CMK (cell line): ENCODE results near the gene OR5L2.
"Not testable (repeated sequence)": the region's sequence is repeated elsewhere in the genome, so short reads cannot be mapped to it uniquely, and the experiment has no call there.

ENCODE experiments used
- DNase-seq: peaks from one replicate; pipeline ENCODE4 v3.0.0-alpha.2; 2010; ENCODE audit warnings: low read depth

OR5L2 gene

DNA sequence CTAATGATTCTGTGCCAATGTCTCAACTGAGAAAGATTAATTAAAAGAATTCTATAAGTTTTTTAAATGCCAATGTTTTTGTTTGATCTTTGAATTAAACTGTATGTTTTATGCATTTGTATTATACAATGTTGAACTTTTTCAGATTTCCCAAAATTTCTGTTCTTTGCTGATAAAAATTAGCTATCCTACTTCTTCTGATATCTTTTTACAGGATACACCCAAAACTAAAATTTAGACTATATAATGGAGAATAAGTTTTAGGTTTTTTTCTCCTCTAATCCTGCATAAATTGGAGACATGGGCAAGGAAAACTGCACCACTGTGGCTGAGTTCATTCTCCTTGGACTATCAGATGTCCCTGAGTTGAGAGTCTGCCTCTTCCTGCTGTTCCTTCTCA, at the start of gene OR5L2:
Gene OR5L2, plus strand, starts transcription at position 301 of the 400 bp plus-strand sequence. Its CDS starts 0 bp downstream, at position 301.
- no peak for DNase-seq

- no peak for DNase-seq
Observed at GRCh38 chr11:55791606-55792005, 35.4 kb upstream of the OR5L2 start.

GRCh38 chr11:55793321-55793720, 33.7 kb upstream of the OR5L2 start:
- no peak for DNase-seq

DNA sequence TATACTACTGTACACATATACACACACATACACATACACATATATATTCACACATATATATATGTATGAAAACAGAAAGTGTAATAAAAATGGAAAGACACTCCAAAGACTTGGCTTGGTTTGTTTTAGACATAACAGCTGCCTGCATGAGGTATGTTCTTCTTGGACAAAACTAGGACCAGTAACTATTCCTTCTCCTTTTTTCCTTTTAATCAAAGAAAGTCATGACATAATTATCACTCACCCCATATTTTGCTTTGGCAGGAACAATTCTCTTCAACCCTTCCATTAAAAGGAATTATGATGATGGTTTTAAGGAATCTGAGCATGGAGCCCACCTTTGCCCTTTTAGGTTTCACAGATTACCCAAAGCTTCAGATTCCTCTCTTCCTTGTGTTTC, 31.8 kb upstream of the OR5L2 start, which contains the start of gene OR5D14:
Gene OR5D14, plus strand, starts transcription at position 301 of the 400 bp plus-strand sequence. Its CDS starts 0 bp downstream, at position 301.
- no peak for DNase-seq

DNA sequence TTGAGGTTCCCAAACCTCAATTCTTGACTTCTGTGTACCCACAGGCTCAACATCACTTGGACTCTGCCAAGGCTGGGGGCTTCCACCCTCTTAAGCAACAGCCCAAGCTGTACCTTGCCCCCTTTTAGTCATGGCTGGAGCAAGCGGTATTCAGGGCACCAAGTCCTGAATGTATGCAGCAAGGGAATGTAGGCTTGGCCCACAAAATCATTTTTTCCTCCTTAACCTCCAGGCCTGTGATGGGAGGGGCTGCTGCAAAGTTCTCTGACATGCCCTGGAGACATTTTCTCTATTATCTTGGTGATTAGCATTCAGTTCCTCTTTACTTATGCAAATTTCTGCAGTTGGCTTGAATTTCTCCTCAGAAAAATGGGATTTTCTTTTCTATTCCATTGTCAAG, 20.8 kb upstream of the OR5L2 start:
- DNase-seq, result no peak

GRCh38 chr11:55811067-55811466, 16.0 kb upstream of the OR5L2 start, which contains the start of gene OR5L1:
Gene OR5L1 (plus strand): TSS chr11:55811367. CDS start chr11:55811467, 100 bp downstream.
- no peak for DNase-seq

GRCh38 chr11:55819330-55819729, 7.7 kb upstream of the OR5L2 start, which contains the start of gene OR5D18:
Gene OR5D18 (plus strand): TSS chr11:55819630. CDS start chr11:55819630, 0 bp downstream.
- DNase-seq, result no peak

DNA sequence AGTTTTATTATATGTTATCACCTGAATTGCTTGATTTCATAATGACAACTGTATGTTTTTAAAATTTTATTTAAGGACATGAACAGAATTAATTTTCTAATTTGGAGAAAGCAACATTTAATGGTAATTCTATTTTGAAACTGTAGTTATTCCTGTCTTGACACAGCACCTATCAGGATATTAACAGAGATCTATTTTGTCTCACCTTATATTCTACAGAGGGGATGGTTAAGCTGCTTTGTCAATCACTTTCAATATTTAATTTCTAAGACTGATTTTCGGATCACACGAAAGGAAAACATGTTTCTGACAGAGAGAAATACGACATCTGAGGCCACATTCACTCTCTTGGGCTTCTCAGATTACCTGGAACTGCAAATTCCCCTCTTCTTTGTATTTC, 11.4 kb downstream of the OR5L2 start, which contains the start of gene OR5D16:
Gene OR5D16, plus strand, starts transcription at position 301 of the 400 bp plus-strand sequence. Its CDS starts 0 bp downstream, at position 301.
- DNase-seq, result no peak

- DNase-seq, result no peak
Observed at GRCh38 chr11:55847453-55847852, 20.4 kb downstream of the OR5L2 start.

- DNase-seq, result no peak
Observed at GRCh38 chr11:55849037-55849436, 22.0 kb downstream of the OR5L2 start.

DNA sequence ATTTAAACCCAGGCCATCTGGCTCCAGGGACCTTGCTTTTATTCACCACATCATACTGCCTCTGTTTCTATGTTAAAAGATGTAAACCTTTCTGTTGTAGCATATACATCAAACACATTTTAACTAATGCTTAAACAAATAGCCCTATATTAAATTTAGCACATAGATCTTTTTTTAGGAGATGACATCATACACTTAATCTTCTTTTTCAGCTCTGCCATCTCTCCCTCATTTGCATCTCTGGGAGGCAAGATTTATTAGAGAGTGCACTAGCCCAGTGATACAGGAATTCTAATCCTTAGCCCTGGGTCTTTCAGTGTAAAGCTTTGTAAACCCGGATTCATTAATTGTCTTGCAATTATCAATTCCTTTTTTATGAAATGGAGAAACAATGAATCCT, 25.1 kb downstream of the OR5L2 start:
- no peak for DNase-seq

DNA sequence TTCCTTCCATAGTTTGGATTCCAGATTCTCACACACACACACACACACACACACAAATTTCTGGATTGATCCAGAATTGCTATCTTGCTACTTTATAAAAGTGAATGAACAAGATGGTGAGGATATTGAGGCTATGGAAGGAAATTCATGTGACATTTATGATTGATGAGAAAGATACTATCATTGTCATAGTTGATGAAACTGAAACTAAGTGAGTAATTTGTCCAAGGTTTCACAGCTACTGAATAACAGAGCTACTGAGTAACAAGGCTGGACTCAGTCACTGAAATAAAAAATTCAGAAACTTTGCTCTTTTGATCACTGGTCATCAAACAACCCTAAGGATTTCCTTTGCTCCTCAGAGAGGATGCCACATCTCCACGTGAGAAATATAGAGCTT, 27.7 kb downstream of the OR5L2 start:
- DNase-seq, result no peak

DNA sequence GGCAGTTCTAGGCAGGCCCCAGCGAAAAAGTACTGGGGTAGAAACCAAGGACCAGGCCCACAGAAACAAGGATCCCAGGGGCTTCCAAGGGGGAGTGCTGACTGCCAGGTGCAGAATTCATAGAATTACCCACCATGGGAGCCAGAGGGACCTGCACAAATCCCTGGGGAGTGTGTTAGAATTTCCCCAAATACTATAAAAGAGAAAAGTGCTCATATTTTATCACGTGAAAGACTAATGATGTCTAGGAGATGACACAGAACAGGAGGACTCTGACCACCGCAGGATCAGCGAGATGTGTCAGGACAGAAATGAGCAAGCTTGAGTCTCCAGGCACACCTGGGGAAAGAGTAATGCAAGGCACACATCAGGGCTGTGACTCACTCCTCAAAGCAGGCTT, 40.3 kb downstream of the OR5L2 start:
- not testable (repeated sequence) for DNase-seq

DNA sequence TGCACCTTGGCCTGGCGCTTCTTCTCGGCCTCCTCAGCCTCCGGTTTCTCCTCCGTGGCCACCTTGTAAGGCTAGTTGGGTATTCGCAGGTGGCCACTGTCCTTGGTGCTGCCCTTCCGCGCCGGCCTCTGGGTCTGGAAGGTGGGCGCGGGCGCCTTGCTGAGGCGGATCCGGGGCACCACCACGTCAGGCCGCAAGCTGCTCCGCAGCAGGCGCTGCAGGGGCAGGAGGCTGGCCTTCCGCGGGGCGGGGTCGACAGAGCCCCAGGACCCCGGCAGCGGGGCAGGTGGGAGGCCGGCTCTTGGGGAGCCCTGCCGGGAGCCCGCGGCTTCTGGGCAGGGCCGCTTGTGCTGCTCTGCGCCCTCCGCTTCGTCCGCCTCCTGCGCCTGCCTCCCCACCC, 45.7 kb downstream of the OR5L2 start:
- DNase-seq, result not testable (repeated sequence)

- not testable (repeated sequence) for DNase-seq
Observed at GRCh38 chr11:55873146-55873545, 46.1 kb downstream of the OR5L2 start.
